Left ventricle myocardium superior (tissue), 1 donor: Measurements from ENCODE around the gene MAP10. TPM values are rescaled to one million over a fixed set of nuclear protein-coding genes. Genes with fewer than 3 reads are reported as not detected.

Source experiments
- ATAC-seq: fragments of 200-7000 bp; cut with Tn5 transposase; one replicate; pipeline ENCODE4 v1.9.1; 2020; ENCODE audit warnings: mild to moderate bottlenecking, moderate library complexity
- DNase-seq: peaks from one replicate; pipeline ENCODE4 v3.0.0-alpha.2; 2020
- intact Hi-C: fragments of 100-400 bp; cut with micrococcal nuclease; formaldehyde crosslinking; loops from one replicate; pipeline ENCODE4 v1.11.0; 2022
- total RNA-seq: library from RNA; stranded (reverse); fragmentation: NEBNext Ultra II Directional; extraction: Animal tissue kit (Norgen Biotek cat#: 25700); gene quantifications from one replicate; pipeline ENCODE4 v1.2.1, GENCODE V29; 2021
- donor health status: DM: no; HTN: yes; CAD: no; lungs with severe emphysema.

The MAP10 gene
- total RNA-seq, 1 donor from 2014 or later: 2.6 TPM

- intact Hi-C loops: no loop called here
- DNase-seq (no peak), ATAC-seq (peak; percentile 18)
Observed at GRCh38 chr1:232795497-232796053, 9.6 kb upstream of the MAP10 start.

GRCh38 chr1:232797856-232798510, 7.2 kb upstream of the MAP10 start:
- intact Hi-C loops: no loop called here
- ATAC-seq (no peak), DNase-seq (no peak)

- intact Hi-C loops: no loop called here
- ATAC-seq: no peak
Observed at GRCh38 chr1:232798920-232799319, 6.3 kb upstream of the MAP10 start.

GRCh38 chr1:232806186-232806510, 932 bp downstream of the MAP10 start:
- no peak for ATAC-seq
- intact Hi-C loops: no loop called here
- no peak for DNase-seq

More at GRCh38 chr1:232798920-232799319, 6.3 kb upstream of the MAP10 start:
- DNase-seq: no peak

- intact Hi-C loops: no loop called here
- ATAC-seq: no peak
- no peak for DNase-seq
Observed at GRCh38 chr1:232810856-232811255, 5.6 kb downstream of the MAP10 start.

- intact Hi-C loops: no loop called here
- DNase-seq: no peak
- no peak for ATAC-seq
Observed at GRCh38 chr1:232812560-232812959, 7.3 kb downstream of the MAP10 start.

GRCh38 chr1:232813097-232813496, 7.9 kb downstream of the MAP10 start:
- DNase-seq: no peak
- ATAC-seq: peak; percentile 29
- intact Hi-C loops: no loop called here

GRCh38 chr1:232813760-232814159, 8.5 kb downstream of the MAP10 start:
- intact Hi-C loops: no loop called here
- ATAC-seq (no peak), DNase-seq (no peak)

GRCh38 chr1:232816324-232816723, 11.1 kb downstream of the MAP10 start:
- no peak for ATAC-seq
- no peak for DNase-seq
- intact Hi-C loops: no loop called here

- DNase-seq (no peak), ATAC-seq (no peak)
- intact Hi-C loops: no loop called here
Observed at GRCh38 chr1:232818040-232818439, 12.8 kb downstream of the MAP10 start.

- DNase-seq: no peak
- ATAC-seq: no peak
- intact Hi-C loops: no loop called here
Observed at GRCh38 chr1:232820431-232820830, 15.2 kb downstream of the MAP10 start.

GRCh38 chr1:232822530-232822929, 17.3 kb downstream of the MAP10 start:
- intact Hi-C loops: no loop called here
- ATAC-seq: no peak

GRCh38 chr1:232826318-232826717, 21.1 kb downstream of the MAP10 start:
- intact Hi-C loops: no loop called here
- no peak for DNase-seq
- ATAC-seq: no peak

More at GRCh38 chr1:232822530-232822929, 17.3 kb downstream of the MAP10 start:
- no peak for DNase-seq

- ATAC-seq: no peak
- DNase-seq: no peak
- intact Hi-C loops: no loop called here
Observed at GRCh38 chr1:232830661-232831060, 25.4 kb downstream of the MAP10 start.

- DNase-seq (no peak), ATAC-seq (no peak)
- intact Hi-C loops: no loop called here
Observed at GRCh38 chr1:232831895-232832294, 26.7 kb downstream of the MAP10 start.

- intact Hi-C loops: no loop called here
- no peak for DNase-seq
- no peak for ATAC-seq
Observed at GRCh38 chr1:232834066-232834465, 28.9 kb downstream of the MAP10 start.

GRCh38 chr1:232835166-232835565, 29.9 kb downstream of the MAP10 start:
- DNase-seq (no peak), ATAC-seq (no peak)
- intact Hi-C loops: no loop called here

GRCh38 chr1:232837087-232837486, 31.9 kb downstream of the MAP10 start:
- ATAC-seq (no peak), DNase-seq (no peak)
- intact Hi-C loops: no loop called here

- intact Hi-C loops: no loop called here
- no peak for ATAC-seq
- no peak for DNase-seq
Observed at GRCh38 chr1:232841823-232842565, 36.8 kb downstream of the MAP10 start.

GRCh38 chr1:232844791-232845190, 39.6 kb downstream of the MAP10 start:
- ATAC-seq (no peak), DNase-seq (no peak)
- intact Hi-C loops: no loop called here
